GM15510 (cell line): Measurements from ENCODE around the gene ARF3.

Experiments
- POLR2A ChIP-seq: IDR thresholded peaks from 3 replicates; pipeline ENCODE4 v1.6.1; 2011; ENCODE audit warnings: borderline replicate concordance; ENCODE audit not compliant: insufficient read length; ENCODE audit errors: extremely low read depth

Gene ARF3

DNA sequence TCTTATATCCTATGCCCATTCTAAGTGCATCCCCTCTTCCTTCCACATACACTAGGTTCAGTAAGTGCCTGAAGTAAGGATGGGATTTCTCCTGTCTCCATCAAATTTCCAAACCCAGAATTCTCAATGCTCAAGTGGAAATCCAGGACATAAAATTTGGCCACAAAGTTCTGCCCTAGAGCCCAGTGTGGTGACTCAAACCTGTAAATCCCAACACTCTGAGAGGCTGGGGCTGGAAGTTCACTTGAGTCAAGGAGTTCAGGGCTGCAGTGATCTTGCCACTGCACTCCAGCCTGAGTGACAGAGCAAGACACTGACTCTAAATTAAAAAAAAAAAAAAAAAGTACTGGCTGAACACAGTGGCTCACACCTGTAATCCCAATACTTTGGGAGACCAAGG is 4.5 kb upstream of the ARF3 start:
- TF ChIP-seq POLR2A = no peak

DNA sequence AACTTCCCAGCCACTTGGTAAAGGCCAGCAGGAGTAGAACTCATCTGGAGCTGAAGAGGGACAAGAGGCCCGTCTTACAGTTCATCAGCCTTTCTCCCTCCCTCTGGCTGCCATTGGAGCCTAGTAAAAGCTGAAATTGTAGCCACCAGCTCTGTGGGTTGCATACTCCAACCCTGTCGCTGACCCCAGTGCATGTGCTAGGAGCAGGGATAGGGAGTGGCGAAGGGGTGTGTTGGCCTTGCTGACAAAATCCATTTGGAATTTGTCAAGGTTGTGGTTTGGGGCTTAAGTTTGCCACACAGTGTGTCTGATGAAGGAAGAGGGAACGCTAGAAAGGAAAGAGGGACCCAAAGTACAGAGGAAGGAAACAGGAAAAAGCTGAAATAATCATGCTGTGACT is 4.0 kb upstream of the ARF3 start:
- no peak for TF ChIP-seq POLR2A

DNA sequence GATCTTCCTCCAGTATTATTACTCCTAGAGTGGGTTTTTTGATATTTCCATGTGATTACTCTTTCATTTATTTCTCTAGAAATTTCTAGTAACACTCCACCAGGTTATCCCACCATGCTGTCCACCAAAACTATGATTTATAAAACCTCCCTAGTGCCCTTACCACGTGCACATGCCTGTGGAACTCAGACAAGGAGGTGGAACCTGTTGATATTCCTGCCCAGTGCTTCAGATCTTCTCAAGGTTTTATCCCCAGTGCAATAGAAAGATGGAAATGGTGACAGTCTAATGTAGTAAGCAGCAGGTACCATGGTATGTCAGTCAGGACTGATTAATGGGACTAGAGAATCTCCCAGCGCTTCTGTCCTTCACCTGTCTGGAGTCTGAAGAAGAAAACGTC is 3.5 kb upstream of the ARF3 start:
- TF ChIP-seq POLR2A = no peak

DNA sequence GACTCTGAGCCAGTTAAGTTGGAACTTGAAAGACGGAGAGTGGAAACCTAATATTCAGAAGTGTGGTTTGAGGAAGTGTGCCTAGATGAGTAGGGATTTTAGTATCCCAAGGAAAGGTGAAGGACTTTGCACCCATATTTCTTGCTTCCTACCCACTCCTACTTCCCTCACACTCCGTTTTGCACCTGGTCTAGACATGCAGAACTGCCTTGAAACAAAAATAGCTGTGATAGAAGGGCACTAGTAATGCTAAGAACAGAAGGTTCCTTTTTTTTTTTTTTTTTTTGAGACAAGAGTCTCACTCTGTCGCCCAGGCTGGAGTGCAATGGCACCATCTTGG is 732 bp upstream of the ARF3 start:
- TF ChIP-seq POLR2A = no peak

DNA sequence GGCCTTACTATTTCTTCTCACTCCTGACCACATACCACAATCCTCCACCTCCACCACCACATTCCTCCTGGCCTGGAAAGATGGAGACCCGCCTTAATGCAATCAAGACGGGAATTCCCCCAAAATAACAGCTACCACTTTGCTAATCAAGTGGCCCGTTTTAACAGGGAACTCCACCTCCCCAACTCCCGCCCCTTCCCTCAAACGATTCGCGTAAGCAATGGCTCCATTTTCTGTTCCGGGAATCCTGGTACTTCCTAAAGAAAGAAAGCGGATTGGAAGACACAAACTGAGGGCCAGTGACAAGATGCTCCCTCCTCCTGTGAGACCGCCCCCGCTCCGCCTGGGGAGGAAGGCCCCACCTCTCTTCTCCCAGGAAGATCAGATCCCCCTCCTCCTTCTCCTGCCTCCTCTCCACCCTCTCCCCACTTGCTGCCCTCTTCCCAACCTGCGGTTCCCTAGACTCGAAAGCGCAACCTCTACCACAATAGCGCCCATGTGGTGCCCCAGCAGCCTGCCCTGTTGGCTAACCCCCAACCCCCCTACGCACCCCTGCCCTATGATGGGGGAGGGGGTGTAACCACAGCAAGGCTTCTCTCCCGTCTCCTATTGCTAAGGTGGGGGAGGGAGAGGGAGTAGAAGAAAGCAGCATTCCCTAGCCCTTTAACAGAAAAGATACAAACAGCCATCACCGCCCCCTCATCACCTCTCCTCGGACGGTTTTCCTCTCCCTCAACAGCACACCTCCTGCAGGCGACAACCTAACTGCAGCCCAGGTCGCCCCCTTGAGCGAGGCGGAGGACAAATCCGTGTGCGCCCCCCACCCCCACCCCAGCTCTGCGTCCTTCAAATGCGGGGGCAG is 777 bp downstream of the ARF3 start:
- TF ChIP-seq POLR2A = no peak

DNA sequence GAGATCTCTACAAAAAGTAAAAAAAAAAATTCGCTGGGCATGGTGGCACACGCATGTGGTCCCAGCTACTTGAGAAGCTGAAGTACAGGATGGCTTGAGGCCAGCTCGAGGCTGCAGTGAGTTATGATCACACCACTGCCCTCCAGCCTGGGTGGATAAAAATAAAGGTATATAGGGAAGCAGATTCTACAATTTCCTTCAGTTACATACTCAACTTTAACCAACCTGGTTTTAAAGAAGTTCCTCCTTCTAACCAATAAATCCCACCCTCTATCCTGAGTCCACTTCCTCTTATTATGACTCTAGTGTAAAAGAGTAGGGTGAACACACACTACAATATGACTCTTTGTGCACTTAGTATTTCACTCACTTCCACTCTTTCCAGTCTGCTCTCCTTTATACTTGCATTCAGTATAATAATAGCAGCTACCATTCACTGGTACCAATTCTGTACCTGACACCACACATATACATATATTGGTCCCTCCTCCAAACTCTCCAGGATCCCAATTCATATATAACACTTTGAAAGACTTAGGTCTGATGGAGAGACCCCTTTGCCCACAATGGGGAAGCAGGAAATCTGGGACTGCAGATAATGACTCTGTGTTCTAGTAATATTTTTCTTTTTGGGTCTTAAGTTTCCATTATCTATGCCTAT is 2.3 kb downstream of the ARF3 start:
- TF ChIP-seq POLR2A = no peak

DNA sequence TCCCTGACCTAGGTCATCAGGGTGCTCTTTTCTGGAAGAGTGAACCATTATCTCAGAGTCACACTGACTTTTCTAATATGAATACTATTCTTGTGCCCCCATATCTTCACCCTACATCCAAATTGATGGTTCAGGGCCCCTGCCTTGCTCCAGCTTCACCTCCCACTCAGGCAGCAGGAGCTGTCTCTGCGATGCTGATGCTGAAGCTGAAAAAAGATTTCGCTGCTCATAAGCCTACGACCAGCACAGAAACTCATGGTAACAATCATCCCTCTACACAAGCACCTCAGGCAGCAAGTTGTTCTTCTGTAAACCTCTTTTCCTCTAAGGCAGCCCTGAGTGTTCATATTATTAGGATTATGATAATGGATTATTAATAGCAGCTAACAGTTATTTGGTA is 3.2 kb downstream of the ARF3 start:
- no peak for TF ChIP-seq POLR2A

DNA sequence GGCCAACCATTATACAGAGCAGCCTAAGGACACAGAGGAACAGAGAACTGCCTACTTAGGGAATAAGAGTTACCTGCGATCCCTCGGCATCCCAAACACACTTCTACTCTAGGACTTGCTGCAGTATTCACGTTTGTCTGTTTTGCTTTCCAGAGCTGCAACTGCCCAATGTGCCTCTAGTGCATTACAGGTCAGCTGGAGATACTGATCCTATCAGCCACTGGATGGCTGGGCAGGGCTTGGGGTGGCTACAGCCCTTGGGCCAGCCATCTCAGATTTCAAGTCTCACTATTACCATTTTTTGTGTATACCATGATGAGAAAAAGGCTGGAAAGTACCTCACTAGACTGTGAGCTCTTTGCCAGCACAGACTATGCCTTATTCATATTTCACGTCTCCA is 4.6 kb downstream of the ARF3 start:
- TF ChIP-seq POLR2A = no peak

DNA sequence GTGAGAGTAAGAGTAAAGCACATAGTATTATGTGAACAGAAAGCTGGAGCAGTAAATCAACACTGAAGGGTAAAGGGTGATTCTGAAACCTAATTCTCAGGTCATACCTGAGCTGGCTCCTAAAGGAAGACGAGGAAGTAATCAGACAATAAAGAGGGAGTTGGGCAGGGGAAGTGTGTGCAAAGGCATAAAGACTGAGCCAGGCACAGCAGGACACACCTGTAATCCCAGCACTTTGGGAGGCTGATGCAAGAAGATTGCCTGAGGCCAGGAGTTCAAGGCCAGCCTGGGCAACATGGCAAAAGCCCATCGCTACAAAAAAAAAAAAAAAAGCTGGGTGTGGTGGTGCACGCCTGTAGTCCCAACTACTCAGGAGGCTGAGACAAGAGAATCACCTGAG is 9.6 kb downstream of the ARF3 start:
- no peak for TF ChIP-seq POLR2A

DNA sequence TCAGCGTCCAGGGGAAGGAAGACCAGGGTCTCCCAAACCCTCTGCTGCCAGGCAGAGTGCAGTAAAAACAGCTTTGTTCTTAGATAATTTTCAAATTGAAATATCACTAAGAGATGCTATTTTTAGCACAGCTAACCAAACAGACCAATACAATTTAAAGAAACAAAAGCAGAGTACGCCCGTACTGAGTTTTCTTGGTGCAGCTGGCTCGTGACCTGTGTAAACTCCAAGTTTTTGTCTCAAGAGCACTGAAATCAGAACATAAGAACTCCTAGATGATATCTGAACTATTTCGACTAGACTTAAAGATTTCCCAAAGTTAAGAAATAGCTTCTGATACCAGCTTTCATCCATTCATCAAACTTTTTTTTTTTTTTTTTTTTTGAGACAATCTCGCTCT is 10.3 kb downstream of the ARF3 start:
- TF ChIP-seq POLR2A = no peak

DNA sequence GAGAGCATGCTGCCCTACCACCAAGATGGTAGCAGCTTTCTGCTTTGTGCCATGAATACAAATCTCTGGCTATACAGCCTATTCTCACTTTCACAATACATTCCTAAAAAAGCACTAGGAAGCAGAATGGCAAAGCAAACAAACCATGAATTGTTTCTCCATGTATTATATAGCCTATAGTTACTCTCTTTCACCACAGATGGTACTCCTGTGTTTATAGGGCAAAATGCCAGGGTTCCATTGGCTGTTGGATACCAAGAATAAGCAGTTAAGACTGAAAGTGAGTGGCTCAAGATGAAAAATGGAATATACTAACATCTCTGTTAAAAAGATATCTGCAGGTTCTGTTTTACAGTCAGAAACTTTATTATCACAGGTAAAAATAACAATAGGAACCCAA is 11.1 kb downstream of the ARF3 start:
- TF ChIP-seq POLR2A = no peak

DNA sequence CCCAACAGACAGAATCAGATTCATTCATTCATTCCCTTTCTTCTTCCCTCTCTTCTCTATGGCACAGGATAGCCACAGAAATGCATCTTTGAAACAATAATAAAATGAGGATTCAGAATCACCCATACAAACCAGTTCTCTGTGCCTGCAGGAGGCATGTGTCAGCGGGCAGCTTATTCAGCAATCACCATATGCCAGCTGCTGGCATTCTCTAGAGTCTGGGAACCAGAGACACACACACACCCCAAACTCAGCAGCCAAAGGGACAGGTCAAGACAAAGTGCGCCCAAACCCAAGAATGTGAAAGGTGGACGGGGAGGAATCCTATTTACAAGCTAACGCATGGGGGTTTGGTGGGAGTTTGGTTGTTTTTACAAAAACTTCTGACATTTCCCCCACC is 14.1 kb downstream of the ARF3 start:
- TF ChIP-seq POLR2A = no peak

DNA sequence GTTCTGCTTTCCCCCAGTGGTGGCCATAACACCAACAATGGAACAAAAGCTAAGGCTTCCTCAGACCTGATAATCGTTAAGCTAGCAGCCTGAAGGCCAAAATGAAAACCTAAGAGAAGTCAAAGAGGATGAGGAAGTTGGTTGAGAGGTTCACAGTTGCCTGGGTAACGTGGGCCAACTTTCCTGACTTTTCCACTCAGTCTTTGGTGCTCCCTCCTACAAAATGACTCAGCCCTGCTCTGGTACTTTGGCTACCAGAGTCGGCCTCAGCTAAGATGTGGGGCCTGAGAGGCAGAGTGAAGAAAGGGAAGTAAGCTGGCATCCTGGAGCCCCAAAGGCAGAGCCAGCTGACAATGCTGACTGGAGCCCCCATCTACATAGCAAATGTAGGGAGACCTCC is 17.1 kb downstream of the ARF3 start:
- TF ChIP-seq POLR2A = no peak

DNA sequence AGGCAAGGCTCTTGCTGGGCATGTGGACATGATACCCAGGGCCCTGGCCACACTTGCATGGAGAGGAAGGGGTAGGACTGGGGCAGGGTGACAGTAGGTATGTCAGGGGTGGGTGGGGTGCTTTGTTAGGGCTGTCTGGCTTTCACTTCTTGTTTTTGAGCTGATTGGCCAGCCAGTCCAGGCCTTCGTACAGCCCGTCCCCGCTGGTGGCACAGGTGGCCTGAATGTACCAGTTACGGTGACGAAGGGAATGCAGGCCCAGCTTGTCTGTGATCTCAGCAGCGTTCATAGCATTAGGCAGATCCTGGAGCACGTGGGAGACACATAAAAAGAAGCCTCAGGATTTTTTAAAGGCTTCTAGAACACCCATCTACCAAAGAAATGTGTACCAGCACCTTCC is 18.5 kb downstream of the ARF3 start:
- TF ChIP-seq POLR2A = no peak

DNA sequence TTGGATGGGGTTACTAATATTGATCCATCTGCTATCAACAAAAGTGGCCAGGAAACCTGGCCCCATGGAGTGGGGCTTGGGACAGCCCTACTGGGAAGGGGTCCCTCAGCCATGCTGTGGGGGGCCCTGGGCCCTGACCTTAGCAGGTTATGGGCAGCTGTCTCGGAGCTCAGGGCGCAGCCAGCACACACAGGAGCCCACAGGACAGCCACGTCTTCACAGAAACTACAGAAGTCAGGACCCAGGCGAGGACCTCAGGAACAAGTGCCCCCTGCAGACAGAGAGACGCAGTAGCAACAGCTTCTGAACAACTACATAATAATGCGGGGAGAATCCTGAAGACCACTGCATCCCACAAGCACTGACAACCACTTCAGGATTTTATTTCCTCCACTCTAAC is 20.1 kb downstream of the ARF3 start:
- TF ChIP-seq POLR2A = no peak

DNA sequence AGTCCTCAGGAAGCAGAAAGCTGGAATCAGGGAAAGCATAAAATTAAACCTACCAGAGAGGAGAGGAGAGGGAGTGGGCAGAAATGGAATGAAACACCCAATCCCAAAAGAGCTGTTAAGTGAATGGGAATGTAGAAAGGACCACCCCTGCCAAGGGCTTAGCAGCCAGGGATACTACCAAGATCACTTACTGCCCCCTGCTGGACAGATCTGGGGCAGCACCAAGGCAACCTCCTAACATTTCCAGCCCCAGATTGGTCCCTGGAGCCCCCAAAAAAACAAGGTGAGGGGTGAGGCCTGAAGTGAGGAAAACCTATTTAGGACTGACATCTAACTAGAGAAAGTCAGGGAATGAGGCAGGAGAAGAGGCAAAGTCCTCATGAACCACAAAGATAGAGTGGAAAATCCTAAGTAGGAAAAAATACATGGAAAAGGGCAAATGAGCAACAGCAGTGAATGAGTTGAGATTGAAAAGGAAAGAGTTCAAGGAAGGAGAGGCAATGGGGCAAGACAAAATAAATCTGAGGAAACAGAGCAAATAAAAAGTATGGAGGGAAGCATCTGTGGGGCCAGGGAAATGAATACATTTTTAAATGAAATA is 20.8 kb downstream of the ARF3 start:
- no peak for TF ChIP-seq POLR2A
